Stimulated activated CD8-positive, alpha-beta memory T cell treated with anti-CD3 and anti-CD28 coated beads, Interleukin-7, amount 100 ng/mL, for 48 hours (primary cell): ENCODE results near the gene CST6.
"Not testable (repeated sequence)": the region's sequence is repeated elsewhere in the genome, so short reads cannot be mapped to it uniquely, and the experiment has no call there.

ENCODE experiments used
- DNase-seq, 2 donors: peaks; one replicate each; pipeline ENCODE4 v3.0.0-alpha.2; 2020; ENCODE audit warnings: low read depth in 1 of 2; ENCODE audit errors: extremely low read depth in 1 of 2

The CST6 gene

DNA sequence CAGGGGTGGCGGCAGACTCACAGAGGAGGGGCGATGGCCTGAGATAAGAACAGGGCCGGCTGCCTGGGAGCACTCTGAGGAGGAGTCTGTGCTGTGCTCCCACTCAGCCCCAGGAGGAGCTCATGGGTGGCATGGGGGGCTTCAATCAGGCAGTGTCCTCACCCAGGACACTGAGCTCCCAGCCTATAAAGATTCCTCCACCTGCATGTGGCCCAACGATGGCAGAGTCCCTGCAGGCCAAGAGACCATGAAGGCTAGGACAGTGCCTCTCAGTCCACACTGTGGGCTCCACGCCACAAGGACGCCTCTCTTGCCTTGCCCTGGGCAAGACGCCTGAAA is 1.9 kb downstream of the CST6 start:
- DNase-seq, result no peak

DNA sequence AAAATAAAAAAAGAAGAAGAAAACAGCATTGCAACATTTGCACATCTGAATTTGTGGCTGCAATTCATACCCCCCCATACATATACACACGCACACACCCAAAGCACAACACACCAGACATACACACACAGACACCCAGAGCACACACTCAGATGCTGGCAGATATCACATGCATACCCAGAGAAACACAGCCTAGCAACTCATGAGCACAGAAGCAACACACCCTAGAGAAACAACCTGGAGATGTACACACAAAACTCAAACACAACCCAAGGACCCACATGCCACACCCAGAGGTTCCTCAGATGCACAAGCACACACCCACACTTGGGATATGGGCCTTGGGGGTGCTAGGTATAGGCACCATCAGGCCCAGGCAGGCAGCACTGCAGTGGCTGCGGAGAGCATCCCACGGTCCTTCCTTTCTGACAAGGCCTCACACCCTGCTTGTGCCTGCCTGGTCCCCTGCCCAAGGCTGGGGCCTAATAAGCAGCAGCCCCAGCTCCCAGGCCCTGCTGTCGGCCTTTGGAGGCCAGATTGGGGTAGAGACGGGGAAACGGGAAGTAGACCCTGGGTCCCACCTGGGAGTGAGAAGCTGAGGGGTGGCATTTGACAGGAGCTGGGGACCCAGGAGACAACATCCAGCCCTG is 3.1 kb downstream of the CST6 start:
- no peak for DNase-seq

DNA sequence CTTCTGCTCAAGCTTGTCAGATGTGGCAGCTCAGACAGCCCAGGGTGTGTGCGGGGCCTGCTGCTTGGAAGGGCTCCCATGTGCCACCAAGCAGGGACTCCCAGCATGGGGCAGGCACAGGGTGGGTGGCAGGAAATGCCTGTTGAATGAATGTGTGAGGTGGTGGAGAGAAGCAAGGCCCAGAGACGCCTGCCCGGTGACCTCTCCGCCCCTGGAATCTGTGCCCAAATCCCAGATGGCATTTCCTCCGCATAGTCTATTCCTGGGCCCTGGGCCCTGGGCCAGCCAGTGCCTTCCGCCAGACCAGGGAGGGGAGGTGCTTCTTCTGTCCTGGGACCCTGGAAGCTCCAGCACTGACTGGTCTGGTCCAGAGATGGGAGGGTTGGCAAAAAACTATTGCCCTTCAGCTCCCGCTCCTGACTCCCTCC is 3.7 kb downstream of the CST6 start:
- DNase-seq, result no peak

DNA sequence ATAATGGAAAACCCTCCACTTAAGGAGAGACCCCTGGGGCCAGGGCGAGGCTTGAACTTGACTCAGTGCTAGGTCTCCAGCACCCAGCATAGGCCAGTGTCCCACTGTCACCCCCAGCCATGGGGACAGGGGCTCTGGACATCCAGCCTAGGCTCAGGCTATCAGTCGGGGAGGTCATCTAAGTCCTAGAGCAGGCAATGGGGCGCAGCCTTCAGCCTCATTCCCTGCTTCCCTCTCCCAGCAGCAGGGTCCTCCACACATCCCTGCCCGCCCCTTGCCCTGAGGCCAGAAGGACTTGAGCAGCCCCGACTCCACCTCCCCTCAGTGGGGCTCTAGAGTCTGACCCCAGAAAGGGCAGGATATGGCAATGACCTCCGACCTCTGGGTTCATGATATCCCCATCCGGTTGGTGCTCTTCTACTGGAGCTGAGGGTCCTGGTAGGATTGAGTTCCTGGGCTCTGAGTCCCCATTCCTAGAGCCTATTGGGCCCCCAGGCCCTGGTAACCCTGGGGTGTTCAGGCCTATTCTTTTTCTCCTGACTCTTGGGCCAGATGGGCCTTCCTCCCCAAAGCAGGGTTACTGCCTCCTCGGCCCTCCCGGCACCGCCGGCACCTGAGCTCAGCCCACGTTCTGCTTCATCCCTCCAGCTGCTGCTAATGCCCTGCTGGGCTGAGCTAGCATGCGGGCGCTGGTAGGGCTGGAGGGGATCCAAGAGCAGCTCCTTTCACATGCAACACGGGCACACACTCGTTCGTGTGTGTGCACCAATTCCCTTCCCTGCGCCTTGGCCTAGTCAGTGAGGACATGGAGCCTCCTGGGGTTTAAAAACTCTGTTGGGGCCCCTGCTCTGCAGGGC is 4.4 kb downstream of the CST6 start:
- no peak for DNase-seq

DNA sequence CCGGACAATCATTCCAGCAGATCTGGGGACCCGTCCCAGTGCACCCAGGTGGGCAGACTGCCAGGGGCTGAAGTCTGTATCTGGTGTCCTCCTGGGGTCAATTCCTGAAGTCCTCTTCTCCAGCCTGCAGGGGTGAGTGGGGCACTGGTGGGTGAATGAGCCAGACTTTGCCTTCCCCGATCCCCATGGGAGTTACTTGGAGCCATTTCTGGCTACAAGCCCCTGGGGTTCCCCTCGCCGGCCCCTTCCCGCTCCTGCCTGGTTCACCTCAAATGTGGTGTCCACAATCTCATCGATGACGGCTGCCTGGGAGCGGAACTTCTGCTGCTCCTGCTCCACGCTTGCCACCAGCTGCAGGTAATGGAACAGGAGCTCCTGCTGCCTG is 5.0 kb downstream of the CST6 start:
- no peak for DNase-seq

DNA sequence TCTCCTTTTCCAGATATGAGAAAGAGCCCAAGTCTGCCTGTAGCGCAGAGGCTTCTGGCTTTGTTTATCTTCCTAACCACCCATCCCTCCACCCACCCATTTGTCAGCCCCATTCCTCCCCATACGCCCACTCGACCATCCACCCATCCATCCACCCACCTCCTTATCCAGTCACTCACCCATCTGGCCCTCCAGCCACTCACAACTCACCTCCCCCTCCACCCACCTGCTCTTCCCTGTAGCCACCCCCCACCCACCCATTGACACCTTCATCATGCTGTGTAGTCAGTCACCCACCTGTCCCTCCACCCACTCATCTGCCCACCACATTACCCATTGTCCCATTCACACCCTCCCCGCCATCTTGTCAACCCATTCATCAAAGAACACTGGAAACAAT is 5.5 kb downstream of the CST6 start:
- DNase-seq, result no peak

DNA sequence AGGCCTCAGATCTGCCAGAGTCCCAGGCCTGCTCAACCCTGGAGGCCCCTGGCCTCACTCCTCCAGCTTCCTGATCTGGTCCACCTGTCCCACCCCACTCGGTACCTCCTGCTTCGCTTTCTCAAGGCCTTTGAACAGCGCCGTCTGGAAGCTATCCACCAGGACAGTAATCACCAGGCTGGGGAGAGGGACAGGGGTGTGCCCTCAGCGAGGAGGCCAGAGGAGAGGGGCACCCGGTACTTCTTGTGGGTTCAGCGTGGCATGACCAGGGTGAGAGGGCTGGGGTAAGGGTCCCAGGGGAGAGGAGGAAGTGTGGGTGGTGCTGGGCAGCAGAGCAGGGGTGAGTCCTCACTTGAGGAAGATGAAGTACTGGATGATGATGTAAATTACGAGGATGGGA is 8.4 kb downstream of the CST6 start:
- DNase-seq, result no peak

DNA sequence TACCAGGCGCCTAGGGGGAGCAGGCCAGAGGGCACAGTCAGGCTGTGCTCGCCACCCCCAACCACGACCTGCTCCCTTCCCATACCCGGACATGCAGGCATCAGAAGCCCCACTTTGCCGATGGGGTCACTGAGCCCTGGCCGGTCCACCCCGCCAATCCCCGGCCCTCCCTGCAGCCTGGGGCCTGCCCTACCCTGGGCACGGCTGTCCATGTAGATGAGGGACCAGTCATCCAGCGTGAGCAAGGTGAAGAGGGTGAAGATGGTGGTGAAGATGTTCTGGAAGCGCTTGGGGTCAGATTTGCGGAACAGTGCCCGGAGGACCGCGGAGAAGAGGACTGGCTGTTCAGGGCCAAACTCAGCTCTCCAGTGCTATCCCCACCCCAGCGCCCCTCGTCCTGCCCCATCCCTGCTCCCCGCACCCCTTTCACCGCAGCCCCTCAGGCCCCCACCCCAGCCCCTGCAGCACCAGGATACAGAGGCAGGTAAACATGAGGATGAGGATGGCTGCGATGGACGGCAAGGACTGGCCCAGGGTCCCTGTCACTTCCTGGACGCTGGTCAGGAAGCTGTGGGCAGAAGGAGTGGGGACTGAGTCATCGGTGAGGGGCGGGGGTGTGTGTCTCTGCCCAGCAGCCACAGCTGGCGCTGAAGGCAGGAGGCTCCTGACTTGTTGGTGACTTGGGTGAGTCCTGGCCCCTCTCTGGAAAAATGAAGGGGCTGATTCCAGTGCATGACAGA is 9.0 kb downstream of the CST6 start:
- peak in 1 of 2 donors; percentile 32 for DNase-seq

DNA sequence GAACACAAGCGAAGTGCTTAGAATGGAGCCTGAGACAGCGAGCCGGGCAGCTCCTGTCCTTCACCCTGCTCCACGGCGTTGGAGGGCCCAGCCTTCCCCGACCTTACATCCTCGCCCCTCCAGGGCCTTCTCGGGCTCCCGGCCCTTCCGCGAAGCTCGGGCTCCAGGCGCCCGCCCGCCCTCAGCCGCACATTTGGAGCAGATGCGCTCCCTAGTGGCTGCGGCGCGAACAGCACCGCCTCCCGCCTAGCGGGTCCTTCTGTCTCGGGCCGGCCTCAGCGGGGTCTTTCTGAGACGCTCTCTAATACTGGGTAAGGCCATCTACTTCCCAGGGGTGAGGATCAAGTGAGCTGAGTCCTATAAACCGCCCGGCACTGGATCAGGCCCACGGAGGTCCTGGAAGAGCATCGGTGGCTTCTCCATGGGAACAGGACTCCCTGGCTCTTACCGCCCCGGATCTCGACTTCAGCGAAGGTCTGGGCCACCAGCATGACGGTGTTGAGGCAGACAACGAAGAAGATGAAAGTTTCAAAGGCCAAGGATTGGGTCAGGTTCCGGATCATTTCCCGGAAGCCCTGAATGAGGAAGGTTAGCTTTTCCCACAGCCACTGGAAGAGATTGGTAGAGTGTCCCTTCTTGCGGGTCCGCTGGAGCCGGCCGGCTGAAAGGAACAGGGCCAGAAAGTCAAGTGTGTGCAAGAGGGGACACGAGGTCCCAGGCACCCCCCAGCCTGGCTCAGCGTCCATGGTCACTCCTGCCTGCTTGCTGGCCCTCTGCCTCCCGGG is 10.8 kb downstream of the CST6 start:
- peak; percentile 52 to 62 for DNase-seq

DNA sequence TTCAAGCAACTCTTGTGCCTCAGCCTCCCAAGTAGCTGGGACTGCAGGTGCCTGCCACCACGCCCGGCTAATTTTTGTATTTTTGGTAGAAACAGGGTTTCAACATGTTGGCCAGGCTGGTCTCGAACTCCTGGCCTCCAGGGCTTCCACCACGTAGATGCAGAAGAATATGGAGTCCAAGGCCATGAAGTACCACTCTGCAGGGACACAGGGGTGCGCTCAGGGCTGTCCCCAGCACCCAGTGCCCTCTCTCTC is 11.3 kb downstream of the CST6 start:
- not testable (repeated sequence) for DNase-seq

DNA sequence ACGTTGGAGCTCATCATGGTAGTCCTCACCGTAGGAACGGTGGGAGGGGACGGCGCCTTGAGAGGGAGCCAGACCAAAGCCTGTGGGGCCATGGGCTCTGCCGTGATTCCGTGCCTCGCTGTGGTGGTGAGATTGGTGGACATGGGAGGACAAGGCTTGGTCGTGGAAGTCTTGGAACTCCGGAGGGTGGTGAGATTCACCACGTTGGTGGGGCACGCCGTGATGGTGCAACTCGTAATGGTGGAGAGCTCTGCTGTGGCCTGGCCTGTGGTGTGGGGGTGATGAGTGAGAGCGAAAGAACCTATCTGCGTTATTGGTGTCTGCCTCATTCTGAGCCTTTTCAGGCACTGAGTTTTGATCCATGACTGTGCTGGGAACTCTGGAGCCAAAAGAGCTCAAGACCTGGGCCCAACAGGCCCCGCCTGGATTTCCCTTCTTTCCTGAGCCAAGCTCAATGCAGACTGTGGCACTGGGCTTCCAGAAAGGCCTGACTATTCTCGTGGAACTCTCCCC is 14.3 kb downstream of the CST6 start, which contains the start of gene CATSPER1:
Gene CATSPER1 (minus strand): TSS at position 463 of the 513 bp plus-strand sequence. CDS start 100 bp downstream, at position 363.
- no peak for DNase-seq

DNA sequence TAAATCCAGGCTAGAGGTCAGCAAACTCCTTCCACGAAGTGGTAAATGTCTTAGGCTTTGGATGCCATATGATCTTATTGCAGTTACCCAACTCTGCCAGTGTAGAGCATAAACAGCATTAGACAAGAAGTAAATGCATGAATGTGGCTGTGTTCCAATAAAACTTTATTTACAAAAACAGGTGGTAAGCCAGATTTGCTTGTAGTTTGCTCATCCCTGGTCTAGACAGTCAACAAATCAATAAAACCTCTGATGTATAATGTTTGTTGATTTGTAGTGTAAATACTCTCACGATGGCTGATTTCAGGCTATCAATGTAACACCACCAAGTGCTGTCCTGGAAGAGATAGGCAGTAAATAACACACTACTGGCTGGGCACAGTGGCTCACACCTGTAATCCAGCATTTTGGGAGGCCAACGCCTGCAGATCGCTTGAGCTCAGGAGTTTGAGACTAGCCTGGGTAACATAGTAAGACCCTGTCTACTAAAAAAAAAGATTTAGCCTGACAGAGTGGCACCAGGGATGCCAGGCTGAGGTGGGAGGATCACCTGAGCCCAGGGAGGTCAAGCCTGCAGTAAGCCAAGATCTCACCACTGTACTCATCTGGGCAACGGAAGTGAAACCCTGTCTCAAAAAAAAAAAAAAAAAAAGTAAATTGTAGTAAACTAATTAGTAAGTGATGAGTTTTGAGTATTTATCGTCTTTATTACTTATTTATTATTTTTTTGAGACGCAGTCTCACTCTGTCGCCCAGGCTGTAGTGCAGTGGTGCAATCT is 21.3 kb downstream of the CST6 start:
- DNase-seq, result no peak

DNA sequence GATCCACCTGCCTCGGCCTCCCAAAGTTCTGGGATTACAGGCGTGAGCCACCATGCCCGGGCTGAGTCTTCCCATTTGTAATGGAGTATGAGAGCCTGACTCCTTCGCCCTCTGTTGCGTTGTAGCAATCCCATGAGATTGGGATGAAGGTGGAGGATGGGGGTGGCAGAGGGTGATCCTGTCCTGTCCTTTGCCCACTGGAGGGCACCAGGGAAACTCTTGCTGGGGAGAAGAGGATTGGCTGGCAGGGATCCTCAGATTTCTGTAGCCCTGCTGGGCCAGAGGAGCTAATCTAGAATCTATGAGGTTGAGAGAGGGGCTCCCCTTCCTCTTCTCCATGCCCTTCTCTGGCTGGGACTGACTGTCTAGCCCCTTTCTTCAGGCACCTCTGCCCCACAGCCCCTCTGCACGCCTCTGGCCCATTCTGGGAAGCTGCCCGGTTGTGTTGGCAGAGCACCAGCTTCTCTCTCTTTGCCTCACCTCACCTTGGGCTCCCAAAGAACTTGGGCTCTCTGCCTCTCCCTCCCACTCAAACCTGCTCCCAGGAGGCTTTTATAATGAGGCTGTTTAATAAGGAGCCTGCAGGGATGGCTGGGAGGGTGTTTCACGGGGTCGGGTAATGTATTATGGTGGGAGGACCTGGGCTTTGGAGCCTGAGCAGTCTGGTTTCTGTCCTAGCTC is 24.0 kb downstream of the CST6 start:
- DNase-seq, result no peak

DNA sequence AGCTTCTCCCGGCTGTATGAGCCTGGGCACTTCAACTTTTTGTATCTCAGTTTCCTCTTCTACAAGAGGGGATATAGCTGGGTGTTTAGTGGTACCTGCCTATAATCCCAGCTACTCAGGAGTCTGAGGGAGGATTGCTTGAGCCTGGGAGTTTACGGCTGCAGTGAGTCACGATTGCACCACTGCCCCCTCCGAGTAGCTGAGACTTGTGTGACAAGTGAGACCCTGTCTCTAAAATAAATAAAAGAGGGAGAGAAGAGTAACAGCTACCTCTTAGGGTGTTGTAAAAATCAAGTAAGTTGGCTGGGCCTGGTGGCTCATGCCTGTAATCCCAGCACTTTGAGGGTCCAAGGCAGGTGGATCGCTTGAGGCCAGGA is 24.5 kb downstream of the CST6 start:
- DNase-seq, result no peak

DNA sequence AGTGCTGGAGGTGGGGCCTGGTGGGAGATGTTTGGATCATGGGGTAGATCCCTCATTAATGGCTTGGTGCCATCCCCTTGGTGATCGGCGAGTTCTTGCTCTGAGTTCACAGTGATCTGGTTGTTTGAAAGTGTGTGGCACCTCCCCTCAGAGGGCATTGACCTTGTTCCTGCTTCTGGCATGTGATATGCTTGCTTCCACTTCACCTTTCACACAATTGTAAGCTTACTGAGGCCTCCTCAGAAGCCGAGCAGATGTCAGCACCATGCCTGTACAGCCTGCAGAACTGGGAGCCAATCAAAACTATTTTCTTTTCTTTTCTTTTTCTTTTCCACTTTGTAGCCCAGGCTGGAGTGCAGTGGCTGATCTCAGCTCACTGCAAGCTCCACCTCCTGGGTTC is 25.5 kb downstream of the CST6 start:
- DNase-seq, result no peak

DNA sequence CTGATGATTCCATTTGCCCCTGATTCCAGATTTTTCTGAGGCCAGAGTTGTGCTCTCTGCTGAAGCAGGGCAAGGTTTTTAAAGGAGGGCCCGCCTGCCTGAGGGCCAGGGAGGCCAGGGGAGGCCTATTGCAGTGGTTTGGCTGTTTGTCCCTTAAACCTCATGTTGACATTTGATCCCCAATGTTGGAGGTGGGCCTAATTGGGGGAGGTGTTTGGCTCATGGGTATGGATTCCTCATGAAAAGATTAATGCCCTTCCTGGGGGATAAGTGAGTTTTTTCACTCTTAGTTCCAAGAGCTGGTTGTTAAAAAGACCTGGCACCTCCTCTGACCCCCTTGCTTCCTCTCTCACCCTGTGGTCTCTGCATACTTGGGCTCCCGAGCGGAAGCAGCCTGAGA is 28.0 kb downstream of the CST6 start:
- DNase-seq, result no peak

DNA sequence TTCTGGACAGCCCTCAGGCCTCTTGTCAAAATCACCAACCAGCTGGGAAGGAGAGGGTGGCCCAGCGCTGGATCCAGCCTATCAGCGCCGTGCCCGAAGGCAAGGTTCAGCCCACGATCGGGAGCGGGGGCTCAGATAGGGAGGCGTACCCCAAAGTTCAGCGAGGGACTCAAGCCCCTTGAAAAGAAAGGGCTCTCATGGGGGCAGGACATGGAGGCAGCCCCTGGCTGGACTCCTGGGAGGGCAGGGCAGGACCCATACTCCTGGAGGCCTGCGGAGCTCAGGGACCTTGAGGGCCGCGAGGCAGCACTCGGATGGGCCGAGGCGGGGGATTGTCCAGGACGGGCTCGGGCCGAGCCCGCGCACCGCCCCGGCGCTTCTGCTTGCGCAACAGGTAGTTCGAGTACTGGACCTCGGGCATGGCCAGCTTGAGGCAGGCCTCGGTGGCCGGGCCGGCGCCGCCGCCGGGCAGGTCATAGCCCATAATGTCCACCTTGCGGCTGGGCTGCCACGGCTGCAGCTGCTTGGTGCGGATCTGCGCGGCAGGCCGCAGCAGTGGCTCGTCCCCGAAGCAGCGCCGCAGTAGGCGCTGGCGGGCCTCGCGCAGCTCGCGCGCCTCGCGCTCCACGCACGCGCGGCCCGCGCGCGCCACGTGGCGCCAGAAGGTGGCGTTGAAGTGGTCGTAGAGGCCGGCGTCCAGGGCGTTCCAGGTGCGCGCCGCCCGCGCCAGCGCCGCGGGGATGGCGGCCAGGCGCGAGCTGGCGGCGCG is 30.6 kb downstream of the CST6 start:
- DNase-seq, result no peak

DNA sequence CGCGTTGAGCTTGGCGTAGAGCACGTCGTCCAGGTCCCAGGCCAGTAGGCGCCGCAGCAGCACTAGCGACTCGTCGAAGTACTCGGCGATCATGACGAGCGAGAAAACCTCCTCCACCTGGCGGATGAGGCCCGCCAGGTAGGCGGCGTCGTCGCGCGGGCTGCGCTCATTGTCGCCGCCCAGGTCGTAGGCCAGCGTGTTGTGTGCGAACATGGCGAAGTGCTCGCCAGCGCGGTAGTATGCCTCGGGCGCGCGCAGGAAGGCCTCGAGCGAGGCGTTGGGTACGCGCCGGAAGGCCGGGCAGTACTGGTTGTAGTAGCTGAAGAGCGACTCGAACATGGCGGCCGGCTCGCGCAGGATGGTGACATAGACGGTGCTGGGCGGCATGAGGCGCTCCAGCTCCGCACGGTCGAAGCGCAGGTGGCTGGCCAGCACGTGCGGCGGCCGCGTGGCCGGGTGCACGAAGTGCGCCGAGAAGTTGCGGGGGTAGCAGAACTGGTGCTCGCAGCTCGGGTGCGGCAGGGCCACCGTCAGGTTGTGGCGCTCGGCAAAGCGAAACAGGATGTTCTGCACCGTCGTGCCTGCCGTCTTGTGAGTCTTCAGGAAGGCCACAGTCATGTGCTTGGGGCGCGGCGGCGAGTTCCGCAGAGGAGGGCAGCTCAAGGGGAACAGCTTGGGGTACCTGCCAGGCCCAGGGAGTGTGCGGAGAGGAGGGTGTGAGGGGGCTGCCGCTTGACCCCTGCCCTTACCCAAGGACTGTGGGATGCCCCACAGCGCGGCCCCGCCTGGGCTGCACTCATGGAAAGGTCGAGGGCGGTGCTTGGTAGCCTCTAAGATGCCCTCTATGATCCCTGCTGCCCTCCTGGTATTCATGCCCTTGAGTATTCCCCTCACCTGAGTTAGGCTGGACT is 31.4 kb downstream of the CST6 start:
- no peak for DNase-seq
